ENCODE measurements around the gene ADGRL2.

ADGRL2 gene

GRCh38 chr1:81820765-81821164 lies 20.0 kb downstream of the ADGRL2 start:
- no CpG with 5 or more reads among the region's 2 CpGs for WGBS, 2 donors (ENCODE audit: extremely low coverage in 2 of 2, insufficient read length in 2 of 2, insufficient replicate concordance in 1 of 2)
- Histone ChIP-seq H3K9ac (ENCODE audit: low read depth, low read length, poor library complexity) (no peak overlapping the region), H2BK5ac (ENCODE audit: low read length) (no peak overlapping the region), H4K91ac (ENCODE audit: low read depth, low read length, poor library complexity) (no peak overlapping the region), H2AFZ (ENCODE audit: low read length) (no peak overlapping the region), H3K4me3 (ENCODE audit: low read length in 2 of 2) (no peak overlapping the region), H4K8ac (ENCODE audit: low read depth, low read length) (no peak overlapping the region), H2BK15ac (ENCODE audit: low read length) (no peak overlapping the region), H3K4ac (ENCODE audit: low read length) (no peak overlapping the region), H2AK5ac (ENCODE audit: low read depth, low read length) (no peak overlapping the region), H3K4me1 (ENCODE audit: control insufficient read depth in 2 of 2, insufficient read depth in 1 of 2, low read depth in 1 of 2, low read length in 2 of 2) (peaks cover 6 to 9% of the 10 kb centered on the region in 2 donors), H3K4me2 (ENCODE audit: insufficient read depth, low read length, poor library complexity, severe bottlenecking) (no peak overlapping the region), H3K36me3 (replicated peaks in 1 of 2; ENCODE audit: control insufficient read depth in 2 of 2, insufficient read depth in 2 of 2, low read length in 2 of 2) (peaks cover 0 to 64% of the 10 kb centered on the region in 2 donors), H2BK12ac (ENCODE audit: low read length) (no peak overlapping the region), H3K27ac (replicated peaks; ENCODE audit: low read length) (no peak overlapping the region), H3K79me1 (ENCODE audit: low read depth, low read length) (no peaks in the 10 kb centered on the region), H3K18ac (ENCODE audit: low read length) (no peak overlapping the region), H3K27me3 (ENCODE audit: control insufficient read depth in 3 of 3, insufficient read depth in 3 of 3, low read depth in 1 of 3, low read length in 3 of 3) (no peaks in the 10 kb centered on the region), H3K9me3 (replicated peaks in 1 of 2; ENCODE audit: control insufficient read depth in 2 of 2, insufficient read depth in 1 of 2, low read depth in 1 of 2, low read length in 2 of 2) (peaks cover 0 to 10% of the 10 kb centered on the region in 2 donors), H2BK120ac (ENCODE audit: low read depth, low read length) (no peak overlapping the region), H3K14ac (ENCODE audit: low read length) (no peak overlapping the region), H3K23ac (ENCODE audit: low read depth, low read length, poor library complexity) (no peak overlapping the region)
- no peak for DNase-seq (ENCODE audit: low spot score)

DNA sequence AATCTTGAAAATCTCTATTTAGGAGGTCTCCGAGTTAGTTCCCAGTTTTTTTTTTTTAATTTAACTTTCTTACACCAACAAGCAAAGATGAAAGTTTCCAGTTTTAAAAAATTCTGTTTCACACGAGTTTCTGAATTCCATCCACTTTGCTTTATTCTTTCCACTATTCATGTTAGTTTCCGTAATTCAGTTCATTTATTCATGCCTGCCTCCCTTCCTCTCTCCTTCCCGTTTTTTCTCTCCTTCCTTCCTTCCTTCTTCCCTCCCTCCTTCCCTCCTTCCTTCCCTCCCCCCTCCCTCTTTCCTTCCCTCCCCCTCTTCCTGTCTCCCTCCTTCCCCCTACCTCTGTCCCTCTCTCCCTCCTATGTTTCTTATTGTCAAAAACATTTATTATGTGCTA lies 22.3 kb downstream of the ADGRL2 start:
- Histone ChIP-seq H2BK12ac (ENCODE audit: low read length) (no peak overlapping the region), H3K9ac (ENCODE audit: low read depth, low read length, poor library complexity) (no peak overlapping the region), H2BK120ac (ENCODE audit: low read depth, low read length) (no peak overlapping the region), H4K8ac (ENCODE audit: low read depth, low read length) (no peak overlapping the region), H2BK5ac (ENCODE audit: low read length) (no peak overlapping the region), H2BK15ac (ENCODE audit: low read length) (no peak overlapping the region), H3K23ac (ENCODE audit: low read depth, low read length, poor library complexity) (no peak overlapping the region), H3K79me1 (ENCODE audit: low read depth, low read length) (peaks cover 2% of the 10 kb centered on the region), H2AK5ac (ENCODE audit: low read depth, low read length) (no peak overlapping the region), H3K4me1 (ENCODE audit: control insufficient read depth in 2 of 2, insufficient read depth in 1 of 2, low read depth in 1 of 2, low read length in 2 of 2) (peaks cover 6 to 9% of the 10 kb centered on the region in 2 donors), H2AFZ (ENCODE audit: low read length) (no peak overlapping the region), H3K14ac (ENCODE audit: low read length) (no peak overlapping the region), H3K36me3 (replicated peaks in 1 of 2; ENCODE audit: control insufficient read depth in 2 of 2, insufficient read depth in 2 of 2, low read length in 2 of 2) (peaks cover 2 to 64% of the 10 kb centered on the region in 2 donors), H3K27me3 (ENCODE audit: control insufficient read depth in 3 of 3, insufficient read depth in 3 of 3, low read depth in 1 of 3, low read length in 3 of 3) (no peaks in the 10 kb centered on the region), H3K4me3 (ENCODE audit: low read length in 2 of 2) (no peak overlapping the region), H3K27ac (replicated peaks; ENCODE audit: low read length) (no peak overlapping the region), H3K9me3 (replicated peaks in 1 of 2; ENCODE audit: control insufficient read depth in 2 of 2, insufficient read depth in 1 of 2, low read depth in 1 of 2, low read length in 2 of 2) (peaks cover 0 to 7% of the 10 kb centered on the region in 2 donors), H4K91ac (ENCODE audit: low read depth, low read length, poor library complexity) (no peak overlapping the region), H3K4me2 (ENCODE audit: insufficient read depth, low read length, poor library complexity, severe bottlenecking) (no peak overlapping the region), H3K4ac (ENCODE audit: low read length) (no peak overlapping the region), H3K18ac (ENCODE audit: low read length) (no peak overlapping the region)
- WGBS, 2 donors (ENCODE audit: extremely low coverage in 2 of 2, insufficient read length in 2 of 2, insufficient replicate concordance in 1 of 2) = no CpG with 5 or more reads among the region's 4 CpGs
- no peak for DNase-seq (ENCODE audit: low spot score)

GRCh38 chr1:81824759-81825158 lies 24.0 kb downstream of the ADGRL2 start:
- no peak overlapping the region for H3K4me3 ChIP-seq (ENCODE audit: low read length in 2 of 2)
- no peak overlapping the region for H2BK15ac ChIP-seq (ENCODE audit: low read length)
- H3K23ac ChIP-seq (ENCODE audit: low read depth, low read length, poor library complexity) = no peak overlapping the region
- no peak for DNase-seq (ENCODE audit: low spot score)
- H3K27ac ChIP-seq (replicated peaks; ENCODE audit: low read length) = no peak overlapping the region
- H3K9me3 ChIP-seq (replicated peaks in 1 of 2; ENCODE audit: control insufficient read depth in 2 of 2, insufficient read depth in 1 of 2, low read depth in 1 of 2, low read length in 2 of 2) = peaks cover 0 to 7% of the 10 kb centered on the region in 2 donors
- H2BK12ac ChIP-seq (ENCODE audit: low read length) = no peak overlapping the region
- no peak overlapping the region for H2AFZ ChIP-seq (ENCODE audit: low read length)
- no CpG with 5 or more reads among the region's 4 CpGs for WGBS, 2 donors (ENCODE audit: extremely low coverage in 2 of 2, insufficient read length in 2 of 2, insufficient replicate concordance in 1 of 2)
- H3K4me1 ChIP-seq (ENCODE audit: control insufficient read depth in 2 of 2, insufficient read depth in 1 of 2, low read depth in 1 of 2, low read length in 2 of 2) = peaks cover 6 to 9% of the 10 kb centered on the region in 2 donors
- H3K4me2 ChIP-seq (ENCODE audit: insufficient read depth, low read length, poor library complexity, severe bottlenecking) = no peak overlapping the region
- no peak overlapping the region for H2BK120ac ChIP-seq (ENCODE audit: low read depth, low read length)
- no peak overlapping the region for H3K18ac ChIP-seq (ENCODE audit: low read length)
- no peak overlapping the region for H4K8ac ChIP-seq (ENCODE audit: low read depth, low read length)
- H3K27me3 ChIP-seq (ENCODE audit: control insufficient read depth in 3 of 3, insufficient read depth in 3 of 3, low read depth in 1 of 3, low read length in 3 of 3) = no peaks in the 10 kb centered on the region
- no peak overlapping the region for H2AK5ac ChIP-seq (ENCODE audit: low read depth, low read length)
- H4K91ac ChIP-seq (ENCODE audit: low read depth, low read length, poor library complexity) = no peak overlapping the region
- no peak overlapping the region for H3K14ac ChIP-seq (ENCODE audit: low read length)
- H3K4ac ChIP-seq (ENCODE audit: low read length) = no peak overlapping the region
- peaks cover 2 to 73% of the 10 kb centered on the region in 2 donors for H3K36me3 ChIP-seq (replicated peaks in 1 of 2; ENCODE audit: control insufficient read depth in 2 of 2, insufficient read depth in 2 of 2, low read length in 2 of 2)
- no peak overlapping the region for H2BK5ac ChIP-seq (ENCODE audit: low read length)
- peaks cover 2% of the 10 kb centered on the region for H3K79me1 ChIP-seq (ENCODE audit: low read depth, low read length)
- no peak overlapping the region for H3K9ac ChIP-seq (ENCODE audit: low read depth, low read length, poor library complexity)

GRCh38 chr1:81827942-81828341 lies 27.2 kb downstream of the ADGRL2 start:
- Histone ChIP-seq H3K27ac (replicated peaks; ENCODE audit: low read length) (no peak overlapping the region), H3K4me3 (ENCODE audit: low read length in 2 of 2) (no peak overlapping the region), H3K4me2 (ENCODE audit: insufficient read depth, low read length, poor library complexity, severe bottlenecking) (no peak overlapping the region), H3K18ac (ENCODE audit: low read length) (no peak overlapping the region), H2BK5ac (ENCODE audit: low read length) (no peak overlapping the region), H4K91ac (ENCODE audit: low read depth, low read length, poor library complexity) (no peak overlapping the region), H3K14ac (ENCODE audit: low read length) (no peak overlapping the region), H3K9me3 (replicated peaks in 1 of 2; ENCODE audit: control insufficient read depth in 2 of 2, insufficient read depth in 1 of 2, low read depth in 1 of 2, low read length in 2 of 2) (peaks cover 0 to 7% of the 10 kb centered on the region in 2 donors), H4K8ac (ENCODE audit: low read depth, low read length) (no peak overlapping the region), H2BK12ac (ENCODE audit: low read length) (no peak overlapping the region), H3K36me3 (replicated peaks in 1 of 2; ENCODE audit: control insufficient read depth in 2 of 2, insufficient read depth in 2 of 2, low read length in 2 of 2) (peaks cover 2 to 75% of the 10 kb centered on the region in 2 donors), H2AFZ (ENCODE audit: low read length) (no peak overlapping the region), H3K27me3 (ENCODE audit: control insufficient read depth in 3 of 3, insufficient read depth in 3 of 3, low read depth in 1 of 3, low read length in 3 of 3) (no peaks in the 10 kb centered on the region), H2BK15ac (ENCODE audit: low read length) (no peak overlapping the region), H3K79me1 (ENCODE audit: low read depth, low read length) (peaks cover 2% of the 10 kb centered on the region), H3K9ac (ENCODE audit: low read depth, low read length, poor library complexity) (no peak overlapping the region), H3K4ac (ENCODE audit: low read length) (no peak overlapping the region), H3K23ac (ENCODE audit: low read depth, low read length, poor library complexity) (no peak overlapping the region), H2BK120ac (ENCODE audit: low read depth, low read length) (no peak overlapping the region), H2AK5ac (ENCODE audit: low read depth, low read length) (no peak overlapping the region), H3K4me1 (ENCODE audit: control insufficient read depth in 2 of 2, insufficient read depth in 1 of 2, low read depth in 1 of 2, low read length in 2 of 2) (peaks cover 5 to 6% of the 10 kb centered on the region in 2 donors)
- DNase-seq (ENCODE audit: low spot score) = no peak
- no CpG with 5 or more reads among the region's 1 CpG for WGBS, 2 donors (ENCODE audit: extremely low coverage in 2 of 2, insufficient read length in 2 of 2, insufficient replicate concordance in 1 of 2)

Data from neuronal stem cell (in vitro differentiated cells).